MM.1S (cell line): ENCODE data around the gene CALML3.

ENCODE experiments used
- DNase-seq: peaks from one replicate; pipeline ENCODE4 v3.0.0-alpha.2; 2015
- H2AFZ ChIP-seq: fragments of 300-600 bp; sonication (generic); 2 replicates; pipeline ENCODE4 v1.6.0; 2016; ENCODE audit warnings: antibody characterized with exemption, low read length
- H3F3A ChIP-seq: fragments of 300-600 bp; sonication (generic); 2 replicates; pipeline ENCODE4 v1.6.1; 2016; ENCODE audit warnings: mild to moderate bottlenecking, antibody characterized with exemption, low read length, moderate library complexity, mixed read lengths; ENCODE audit not compliant: insufficient read depth
- H3K27ac ChIP-seq: fragments of 300-600 bp; sonication (generic); 2 replicates; pipeline ENCODE4 v1.5.1; 2016; ENCODE audit warnings: mild to moderate bottlenecking, low read length
- H3K27me3 ChIP-seq: fragments of 300-600 bp; sonication (generic); replicated peaks from 2 replicates; pipeline ENCODE4 v1.6.0; 2016; ENCODE audit warnings: low read length; ENCODE audit not compliant: insufficient read depth
- H3K36me3 ChIP-seq: fragments of 300-600 bp; sonication (generic); replicated peaks from 2 replicates; pipeline ENCODE4 v1.6.1; 2016; ENCODE audit warnings: mild to moderate bottlenecking, low read length, mixed read lengths; ENCODE audit not compliant: insufficient read depth
- H3K4me1 ChIP-seq: fragments of 300-600 bp; sonication (generic); 2 replicates; pipeline ENCODE4 v1.6.1; 2016; ENCODE audit warnings: low read length, mixed read lengths
- H3K4me2 ChIP-seq: fragments of 300-600 bp; sonication (generic); 2 replicates; pipeline ENCODE4 v1.6.0; 2016; ENCODE audit warnings: low read depth, low read length
- H3K4me3 ChIP-seq: fragments of 300-600 bp; sonication (generic); 2 replicates; pipeline ENCODE4 v1.5.1; 2016; ENCODE audit warnings: low read length, mixed read lengths
- H3K79me2 ChIP-seq: fragments of 300-600 bp; sonication (generic); 2 replicates; pipeline ENCODE4 v1.6.1; 2016; ENCODE audit warnings: mixed run types, low read length, mixed read lengths
- H3K9ac ChIP-seq: fragments of 300-600 bp; sonication (generic); 2 replicates; pipeline ENCODE4 v1.6.1; 2016; ENCODE audit warnings: low read length, mixed read lengths
- H3K9me2 ChIP-seq: fragments of 300-600 bp; sonication (generic); replicated peaks from 2 replicates; pipeline ENCODE4 v1.6.1; 2016; ENCODE audit warnings: mild to moderate bottlenecking, low read length, mixed read lengths; ENCODE audit not compliant: insufficient read depth
- H3K9me3 ChIP-seq: fragments of 300-600 bp; sonication (generic); replicated peaks from 2 replicates; pipeline ENCODE4 v1.6.1; 2016; ENCODE audit warnings: mild to moderate bottlenecking, low read length, mixed read lengths; ENCODE audit not compliant: insufficient read depth
- H4K20me1 ChIP-seq: fragments of 300-600 bp; sonication (generic); 2 replicates; pipeline ENCODE4 v1.6.1; 2016; ENCODE audit warnings: mild to moderate bottlenecking, low read length, moderate library complexity, mixed read lengths; ENCODE audit not compliant: insufficient read depth
- CTCF ChIP-seq: fragments of 300-600 bp; sonication (generic); IDR thresholded peaks from 2 replicates; pipeline ENCODE4 v1.5.1; 2016; ENCODE audit warnings: antibody characterized with exemption, low read length, mixed read lengths
- EZH2 ChIP-seq: fragments of 300-600 bp; sonication (generic); optimal IDR thresholded peaks from 2 replicates; pipeline ENCODE3; 2017; ENCODE audit warnings: low read depth, mild to moderate bottlenecking, antibody characterized with exemption, low read length, mixed read lengths
- EZH2phosphoT487 ChIP-seq: fragments of 300-600 bp; sonication (generic); IDR thresholded peaks from 2 replicates; pipeline ENCODE4 v1.6.1; 2018; ENCODE audit warnings: antibody characterized with exemption, low read length

The CALML3 gene

GRCh38 chr10:5534051-5534821 is 9.5 kb downstream of the CALML3 start:
- Histone ChIP-seq H4K20me1 (no peaks in the 10 kb centered on the region), H3K9ac (no peak overlapping the region), H3K27me3 (no peaks in the 10 kb centered on the region), H3K9me2 (no peaks in the 10 kb centered on the region), H3K27ac (no peak overlapping the region), H3K36me3 (no peaks in the 10 kb centered on the region), H2AFZ (no peak overlapping the region), H3F3A (no peaks in the 10 kb centered on the region), H3K4me2 (no peak overlapping the region), H3K4me3 (no peak overlapping the region), H3K9me3 (no peaks in the 10 kb centered on the region), H3K4me1 (no peaks in the 10 kb centered on the region), H3K79me2 (no peaks in the 10 kb centered on the region)
- TF ChIP-seq EZH2 (no peak), CTCF (no peak), EZH2phosphoT487 (no peak)
- no peak for DNase-seq

GRCh38 chr10:5534880-5535856 is 10.4 kb downstream of the CALML3 start:
- no peaks in the 10 kb centered on the region for H3K9me3 ChIP-seq
- H3K4me2 ChIP-seq, result no peak overlapping the region
- no peak overlapping the region for H3K4me3 ChIP-seq
- no peak for DNase-seq
- H3K27me3 ChIP-seq, result no peaks in the 10 kb centered on the region
- H3K27ac ChIP-seq, result no peak overlapping the region
- no peak overlapping the region for H3K9ac ChIP-seq
- no peaks in the 10 kb centered on the region for H4K20me1 ChIP-seq
- H3K9me2 ChIP-seq, result no peaks in the 10 kb centered on the region
- H3K4me1 ChIP-seq, result no peaks in the 10 kb centered on the region
- TF ChIP-seq CTCF (no peak), EZH2 (no peak), EZH2phosphoT487 (no peak)
- no peaks in the 10 kb centered on the region for H3K36me3 ChIP-seq
- H2AFZ ChIP-seq, result no peak overlapping the region
- no peaks in the 10 kb centered on the region for H3F3A ChIP-seq
- no peaks in the 10 kb centered on the region for H3K79me2 ChIP-seq

- Histone ChIP-seq H3K9me2 (no peaks in the 10 kb centered on the region), H4K20me1 (no peaks in the 10 kb centered on the region), H3K9me3 (no peaks in the 10 kb centered on the region), H3K4me2 (no peak overlapping the region), H3K4me1 (no peaks in the 10 kb centered on the region), H3K27ac (no peak overlapping the region), H3K36me3 (no peaks in the 10 kb centered on the region), H3K4me3 (no peak overlapping the region), H2AFZ (no peak overlapping the region), H3F3A (no peaks in the 10 kb centered on the region), H3K9ac (no peak overlapping the region), H3K79me2 (no peaks in the 10 kb centered on the region), H3K27me3 (no peaks in the 10 kb centered on the region)
- DNase-seq, result no peak
- no peak for TF ChIP-seq CTCF
- TF ChIP-seq EZH2phosphoT487, result no peak
- TF ChIP-seq EZH2, result no peak
These were observed 11.8 kb downstream of the CALML3 start for GRCh38 chr10:5536486-5537081.
